ENCODE data around the gene ROR2. TPM values are rescaled to one million over a fixed set of nuclear protein-coding genes. Genes with fewer than 3 reads are reported as not detected.

Gene ROR2
- total and polyA plus RNA-seq, 2 of the 8 experiments (the other 6 are each of a cell fraction or from before 2014, with no cell fraction given) = 2.7 to 4.3 TPM

DNA sequence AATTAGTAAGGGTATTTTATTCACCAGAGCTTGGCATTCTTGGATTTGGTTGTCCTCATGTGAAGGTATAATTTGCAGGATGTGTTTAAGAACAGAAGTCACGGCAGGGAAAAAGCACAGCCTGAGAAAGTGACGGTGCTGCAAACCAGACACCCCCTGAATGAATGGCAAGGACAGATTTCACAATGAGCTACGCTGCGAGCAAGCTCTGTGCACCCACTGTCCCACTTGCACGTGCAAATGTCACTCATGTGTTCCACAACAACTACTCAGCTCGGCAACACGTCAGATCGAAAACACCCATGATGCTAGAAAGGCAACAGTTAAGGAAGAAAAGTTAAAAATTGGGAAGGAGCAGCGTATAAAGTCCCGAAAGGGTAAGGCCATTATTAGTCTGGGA, 168.9 kb downstream of the ROR2 start (continued):
- TF ChIP-seq KDM1A (IDR thresholded peaks at IDR 0.05; ENCODE audit: borderline replicate concordance, low read length) = no peak
- TF ChIP-seq SAP30 (IDR thresholded peaks at IDR 0.05; ENCODE audit: insufficient read depth, insufficient replicate concordance, low read length) = no peak
- TF ChIP-seq BRCA1 (IDR thresholded peaks at IDR 0.05; ENCODE audit: low read depth, low read length) = no peak

Measured in H1 (cell line).